Nephron (organoid): ENCODE measurements around the gene ALOXE3.
A peak's percentile ranks its signal among the peaks of the same experiment; 100 is the strongest.

Experiments used
- H3K27ac Mint-ChIP-seq, 3 experiments: 2 replicates each; pipeline ENCODE4 v1.8.0; 2020; ENCODE audit warnings: mixed read lengths in 3 of 3, mild to moderate bottlenecking in 2 of 3, moderate library complexity in 1 of 3
- H3K27me3 Mint-ChIP-seq: 2 replicates; pipeline ENCODE4 v1.8.0; 2021; ENCODE audit warnings: low read depth, mild to moderate bottlenecking, moderate library complexity, mixed read lengths
- H3K36me3 Mint-ChIP-seq: 2 replicates; pipeline ENCODE4 v1.8.0; 2020; ENCODE audit warnings: low read depth, mixed read lengths
- H3K4me1 Mint-ChIP-seq: 2 replicates; pipeline ENCODE4 v1.8.0; 2020; ENCODE audit warnings: mixed read lengths
- H3K4me3 Mint-ChIP-seq, 3 experiments: 2 replicates each; pipeline ENCODE4 v1.8.0; 2020; ENCODE audit warnings: mild to moderate bottlenecking in 3 of 3, mixed read lengths in 3 of 3, moderate library complexity in 2 of 3
- H3K9me3 Mint-ChIP-seq: 2 replicates; pipeline ENCODE4 v1.8.0; 2020; ENCODE audit warnings: mixed read lengths
- TF ChIP-seq, protein P1 (sequence below), 3 experiments: fragments of 200-600 bp; sonication (generic); IDR thresholded peaks; one replicate each; pipeline ENCODE4 v1.5.0; 2021; ENCODE audit warnings: antibody characterized with exemption in 3 of 3; ENCODE audit not compliant: unreplicated experiment in 3 of 3

Gene ALOXE3

DNA sequence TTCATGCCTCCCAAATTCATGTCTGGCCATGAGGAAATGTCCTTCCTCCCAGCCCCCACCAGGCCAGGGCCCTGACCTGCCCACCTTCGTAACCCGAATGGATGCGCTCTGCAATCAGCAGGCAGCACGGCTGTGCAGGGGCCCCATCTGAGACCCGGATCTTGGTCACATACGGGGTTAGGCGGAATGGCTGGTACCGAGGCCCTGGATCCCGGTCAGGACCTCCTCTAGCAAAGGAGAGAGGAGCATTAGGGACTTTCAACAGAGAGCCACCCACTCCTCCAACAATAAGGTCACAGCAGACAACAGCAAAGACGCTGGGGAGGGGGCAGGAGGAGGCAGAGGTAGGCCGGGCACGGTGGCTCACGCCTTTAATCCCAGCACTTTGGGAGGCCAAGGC, 30.2 kb upstream of the ALOXE3 start:
- H3K4me3 Mint-ChIP-seq, result no peak overlapping the region
- H3K27ac Mint-ChIP-seq, result no peak overlapping the region
- peaks cover 6% of the 10 kb centered on the region for H3K4me1 Mint-ChIP-seq
- no peaks in the 10 kb centered on the region for H3K9me3 Mint-ChIP-seq
- no peaks in the 10 kb centered on the region for H3K27me3 Mint-ChIP-seq
- peaks cover 34% of the 10 kb centered on the region for H3K36me3 Mint-ChIP-seq
- TF ChIP-seq, protein P1, sequence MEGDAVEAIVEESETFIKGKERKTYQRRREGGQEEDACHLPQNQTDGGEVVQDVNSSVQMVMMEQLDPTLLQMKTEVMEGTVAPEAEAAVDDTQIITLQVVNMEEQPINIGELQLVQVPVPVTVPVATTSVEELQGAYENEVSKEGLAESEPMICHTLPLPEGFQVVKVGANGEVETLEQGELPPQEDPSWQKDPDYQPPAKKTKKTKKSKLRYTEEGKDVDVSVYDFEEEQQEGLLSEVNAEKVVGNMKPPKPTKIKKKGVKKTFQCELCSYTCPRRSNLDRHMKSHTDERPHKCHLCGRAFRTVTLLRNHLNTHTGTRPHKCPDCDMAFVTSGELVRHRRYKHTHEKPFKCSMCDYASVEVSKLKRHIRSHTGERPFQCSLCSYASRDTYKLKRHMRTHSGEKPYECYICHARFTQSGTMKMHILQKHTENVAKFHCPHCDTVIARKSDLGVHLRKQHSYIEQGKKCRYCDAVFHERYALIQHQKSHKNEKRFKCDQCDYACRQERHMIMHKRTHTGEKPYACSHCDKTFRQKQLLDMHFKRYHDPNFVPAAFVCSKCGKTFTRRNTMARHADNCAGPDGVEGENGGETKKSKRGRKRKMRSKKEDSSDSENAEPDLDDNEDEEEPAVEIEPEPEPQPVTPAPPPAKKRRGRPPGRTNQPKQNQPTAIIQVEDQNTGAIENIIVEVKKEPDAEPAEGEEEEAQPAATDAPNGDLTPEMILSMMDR (IDR thresholded peaks at IDR 0.05; ENCODE audit: unreplicated experiment in 3 of 3), result no peak

DNA sequence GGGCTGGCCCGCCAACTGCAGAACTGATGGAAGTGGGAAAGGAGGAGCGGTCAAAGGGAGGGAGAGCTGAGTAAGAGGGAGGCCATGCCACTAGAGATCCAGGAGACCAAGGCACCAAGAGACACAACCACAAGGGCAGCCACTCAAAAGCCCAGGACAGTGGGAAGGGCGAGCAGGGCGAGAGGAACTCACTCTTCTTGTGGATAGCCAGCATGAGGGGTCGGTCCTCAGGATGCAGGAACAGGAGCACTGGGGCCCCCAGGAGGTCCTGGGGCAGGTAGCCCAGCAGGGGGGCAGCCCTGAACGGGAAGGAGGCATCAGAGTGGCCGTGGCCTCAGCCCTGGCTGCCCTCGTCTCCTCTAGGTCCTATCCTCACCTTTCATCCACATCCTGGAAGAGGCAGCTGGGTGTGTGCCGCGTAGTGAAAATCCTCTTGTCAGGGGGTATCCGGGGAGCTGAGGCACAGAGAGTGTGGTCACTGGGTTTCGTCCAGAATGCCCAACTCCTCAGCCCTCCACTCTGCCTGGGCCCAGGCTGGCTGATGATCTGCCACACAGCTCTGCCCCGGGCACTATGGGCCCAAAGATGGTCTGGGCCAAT, 29.6 kb upstream of the ALOXE3 start:
- H3K4me3 Mint-ChIP-seq, result peak overlapping the region in 1 of 3 experiments; percentile 25
- H3K9me3 Mint-ChIP-seq, result no peaks in the 10 kb centered on the region
- H3K4me1 Mint-ChIP-seq, result peaks cover 6% of the 10 kb centered on the region
- no peak overlapping the region for H3K27ac Mint-ChIP-seq
- H3K27me3 Mint-ChIP-seq, result no peaks in the 10 kb centered on the region
- peaks cover 34% of the 10 kb centered on the region for H3K36me3 Mint-ChIP-seq
- TF ChIP-seq, protein P1 (IDR thresholded peaks at IDR 0.05; ENCODE audit: unreplicated experiment in 3 of 3), result no peak

DNA sequence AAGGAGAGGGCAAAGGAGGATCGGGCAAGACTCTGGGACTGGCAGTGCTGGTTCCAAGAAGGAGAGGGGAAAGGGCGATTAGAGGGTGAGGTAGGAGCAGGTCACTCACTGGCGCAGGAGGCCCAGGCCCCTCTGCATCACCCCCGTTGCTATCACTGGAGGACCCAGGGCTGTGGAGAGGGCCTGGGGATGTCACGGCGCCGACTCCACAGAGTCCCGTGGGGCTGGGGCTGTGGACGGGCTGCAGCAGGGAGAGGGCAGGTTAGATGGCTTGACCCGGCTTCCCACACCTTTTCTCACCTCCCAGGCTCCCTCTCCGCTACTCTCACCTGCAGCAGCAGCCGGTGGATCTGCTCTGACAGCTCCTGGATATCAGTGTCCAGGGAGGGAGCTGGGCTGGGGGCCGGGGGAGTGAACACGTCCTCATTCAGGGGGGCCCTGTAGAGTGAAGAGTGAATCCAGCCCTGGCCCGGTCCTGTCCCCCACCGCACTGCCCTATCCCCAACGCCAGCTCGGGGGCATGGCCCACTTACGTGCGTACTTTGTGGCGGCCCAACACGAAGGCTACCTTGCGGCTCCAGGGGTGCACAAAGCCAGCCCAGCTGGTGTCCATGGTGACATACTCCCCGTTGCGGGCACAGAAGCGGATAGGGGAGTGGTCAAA, 29.0 kb upstream of the ALOXE3 start:
- Mint-ChIP-seq H3K36me3 (peaks cover 39% of the 10 kb centered on the region), H3K4me1 (peaks cover 6% of the 10 kb centered on the region), H3K27ac (no peak overlapping the region), H3K4me3 (peak overlapping the region in 1 of 3 experiments; percentile 26), H3K27me3 (no peaks in the 10 kb centered on the region), H3K9me3 (no peaks in the 10 kb centered on the region)
- TF ChIP-seq, protein P1 (IDR thresholded peaks at IDR 0.05; ENCODE audit: unreplicated experiment in 3 of 3), result no peak

DNA sequence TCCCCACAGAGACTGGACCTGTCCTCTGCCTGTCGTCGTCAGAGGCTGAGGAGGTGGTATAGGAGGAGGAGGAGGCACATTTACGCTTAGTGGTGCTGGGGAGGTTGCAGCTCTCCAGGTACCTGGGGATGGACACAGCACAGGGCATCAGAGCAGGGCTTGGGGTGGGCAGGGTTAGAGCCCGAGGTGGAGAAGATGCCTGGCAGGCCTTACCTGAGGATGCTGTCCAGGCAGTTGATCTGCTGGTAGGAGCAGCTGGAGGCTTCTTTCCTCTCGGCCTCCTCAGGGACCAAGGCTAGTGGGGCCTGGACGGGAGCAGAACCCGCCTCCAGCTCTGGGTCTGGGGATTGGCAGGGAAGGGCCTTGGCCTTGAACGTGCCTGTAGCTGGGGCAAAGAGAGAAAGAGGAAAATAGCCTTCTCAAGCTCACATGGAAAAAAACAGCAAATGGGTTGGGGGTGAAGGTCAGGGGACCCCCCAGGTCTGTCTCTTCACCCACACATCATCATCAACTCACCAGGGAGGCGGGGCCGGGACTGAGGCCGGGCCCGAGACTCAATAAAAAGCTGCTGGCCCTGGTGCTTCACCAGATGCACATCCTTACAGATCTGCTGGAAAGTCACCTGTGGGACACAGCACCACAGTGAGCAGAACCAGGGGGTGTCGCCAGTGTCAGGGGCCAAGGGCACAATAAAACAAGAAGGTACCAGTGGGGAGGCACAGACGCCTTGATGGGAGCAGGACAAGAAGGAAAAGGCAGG, 28.2 kb upstream of the ALOXE3 start:
- Mint-ChIP-seq H3K27ac (no peak overlapping the region), H3K27me3 (no peaks in the 10 kb centered on the region), H3K4me3 (peak overlapping the region in 1 of 3 experiments; percentile 26), H3K36me3 (peaks cover 44% of the 10 kb centered on the region), H3K9me3 (no peaks in the 10 kb centered on the region), H3K4me1 (peaks cover 3% of the 10 kb centered on the region)
- TF ChIP-seq, protein P1 (IDR thresholded peaks at IDR 0.05; ENCODE audit: unreplicated experiment in 3 of 3), result no peak

DNA sequence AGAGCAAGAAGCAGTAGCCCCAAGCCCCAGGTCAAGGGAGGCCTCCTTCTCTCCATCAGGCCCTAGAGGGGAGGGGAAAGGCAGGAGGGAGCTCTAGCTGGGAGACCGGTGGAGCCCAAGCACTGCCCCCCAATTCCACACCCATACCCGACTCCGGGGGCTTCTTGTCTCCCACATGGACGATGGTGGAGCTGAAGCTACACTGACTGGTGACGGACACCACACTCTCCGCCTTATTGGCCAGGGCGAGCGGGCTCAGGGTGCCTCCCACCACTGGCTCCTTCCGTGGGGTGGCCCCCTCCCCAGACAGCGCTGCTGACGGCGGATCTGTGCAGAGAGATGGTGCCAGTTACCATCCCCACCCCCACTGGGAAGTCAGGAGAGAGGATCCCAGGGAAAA, 27.5 kb upstream of the ALOXE3 start:
- Mint-ChIP-seq H3K4me1 (no peaks in the 10 kb centered on the region), H3K27ac (no peak overlapping the region), H3K27me3 (no peaks in the 10 kb centered on the region), H3K9me3 (no peaks in the 10 kb centered on the region), H3K36me3 (peaks cover 51% of the 10 kb centered on the region), H3K4me3 (peak overlapping the region in 1 of 3 experiments; percentile 46)
- TF ChIP-seq, protein P1 (IDR thresholded peaks at IDR 0.05; ENCODE audit: unreplicated experiment in 3 of 3), result no peak
